Amniotic epithelial cell (primary cell): ENCODE measurements around the gene ATG14.
"Not testable (repeated sequence)": the region's sequence is repeated elsewhere in the genome, so short reads cannot be mapped to it uniquely, and the experiment has no call there.

ENCODE experiments used
- DNase-seq: peaks from one replicate; pipeline ENCODE4 v3.0.0-alpha.2; 2010; ENCODE audit warnings: low read depth

Gene ATG14

GRCh38 chr14:55350461-55350860 lies 61.2 kb downstream of the ATG14 start:
- DNase-seq: no peak

- DNase-seq: no peak
Measured at GRCh38 chr14:55349565-55349964, 62.1 kb downstream of the ATG14 start.

- DNase-seq: no peak
Measured at GRCh38 chr14:55348766-55349453, 62.7 kb downstream of the ATG14 start.

- DNase-seq: no peak
Measured at GRCh38 chr14:55347748-55348147, 63.9 kb downstream of the ATG14 start.

- DNase-seq: no peak
Measured at GRCh38 chr14:55347040-55347439, 64.6 kb downstream of the ATG14 start.

- not testable (repeated sequence) for DNase-seq
Measured at GRCh38 chr14:55344582-55345163, 67.0 kb downstream of the ATG14 start.

- no peak for DNase-seq
Measured at GRCh38 chr14:55341781-55342180, 69.8 kb downstream of the ATG14 start.

- DNase-seq: no peak
Measured at GRCh38 chr14:55340482-55340881, 71.1 kb downstream of the ATG14 start.

GRCh38 chr14:55339770-55340169 lies 71.9 kb downstream of the ATG14 start:
- DNase-seq: peak; percentile 47

- no peak for DNase-seq
Measured at GRCh38 chr14:55336691-55337090, 74.9 kb downstream of the ATG14 start.

- no peak for DNase-seq
Measured at GRCh38 chr14:55336162-55336561, 75.5 kb downstream of the ATG14 start.

GRCh38 chr14:55333711-55334485 lies 77.7 kb downstream of the ATG14 start:
- DNase-seq: peak; percentile 31

GRCh38 chr14:55332654-55333570 lies 78.7 kb downstream of the ATG14 start:
- DNase-seq: no peak

- peak; percentile 41 for DNase-seq
Measured at GRCh38 chr14:55329999-55330710, 81.5 kb downstream of the ATG14 start.

- peak; percentile 27 for DNase-seq
Measured at GRCh38 chr14:55328317-55328716, 83.3 kb downstream of the ATG14 start.

GRCh38 chr14:55327179-55327578 lies 84.5 kb downstream of the ATG14 start:
- no peak for DNase-seq

GRCh38 chr14:55324812-55325211 lies 86.8 kb downstream of the ATG14 start:
- no peak for DNase-seq

- DNase-seq: no peak
Measured at GRCh38 chr14:55323910-55324309, 87.7 kb downstream of the ATG14 start.

- no peak for DNase-seq
Measured at GRCh38 chr14:55318694-55319093, 92.9 kb downstream of the ATG14 start.

- no peak for DNase-seq
Measured at GRCh38 chr14:55317542-55318306, 93.9 kb downstream of the ATG14 start.

- DNase-seq: no peak
Measured at GRCh38 chr14:55316564-55316963, 95.1 kb downstream of the ATG14 start.
